HEK293 (cell line): Measurements from ENCODE around the gene LIN9.

Experiments used
- EGR2 ChIP-seq: fragments of 450-650 bp; formaldehyde crosslinking; IDR thresholded peaks from 2 replicates; pipeline ENCODE4 v1.5.1; 2016; ENCODE audit warnings: low read depth, missing biosample characterization, missing genetic modification characterization
- GLI4 ChIP-seq: fragments of 450-650 bp; formaldehyde crosslinking; IDR thresholded peaks from 2 replicates; pipeline ENCODE4 v1.5.1; 2016; ENCODE audit warnings: missing biosample characterization, missing genetic modification characterization
- GLIS2 ChIP-seq: fragments of 450-650 bp; formaldehyde crosslinking; IDR thresholded peaks from 2 replicates; pipeline ENCODE4 v1.5.1; 2016; ENCODE audit warnings: missing biosample characterization, missing genetic modification characterization
- KLF10 ChIP-seq: fragments of 450-650 bp; IDR thresholded peaks from 2 replicates; pipeline ENCODE4 v1.5.1; 2018; ENCODE audit warnings: missing biosample characterization, mild to moderate bottlenecking, missing genetic modification characterization
- ZBTB48 ChIP-seq: fragments of 450-650 bp; formaldehyde crosslinking; IDR thresholded peaks from 2 replicates; pipeline ENCODE4 v1.5.1; 2016; ENCODE audit warnings: missing biosample characterization, missing genetic modification characterization
- ZBTB7A ChIP-seq: fragments of 450-650 bp; formaldehyde crosslinking; IDR thresholded peaks from 2 replicates; pipeline ENCODE4 v1.5.1; 2016; ENCODE audit warnings: low read depth, missing biosample characterization, missing genetic modification characterization
- ZBTB8A ChIP-seq: fragments of 450-650 bp; formaldehyde crosslinking; IDR thresholded peaks from 2 replicates; pipeline ENCODE4 v1.5.1; 2016; ENCODE audit warnings: missing biosample characterization, missing genetic modification characterization
- ZEB2 ChIP-seq: fragments of 450-650 bp; formaldehyde crosslinking; IDR thresholded peaks from 2 replicates; pipeline ENCODE4 v1.5.1; 2016; ENCODE audit warnings: missing biosample characterization, missing genetic modification characterization
- ZFP41 ChIP-seq: fragments of 450-650 bp; formaldehyde crosslinking; IDR thresholded peaks from 2 replicates; pipeline ENCODE4 v1.5.1; 2016; ENCODE audit warnings: missing biosample characterization, missing genetic modification characterization, borderline replicate concordance
- ZIC2 ChIP-seq: fragments of 450-650 bp; formaldehyde crosslinking; IDR thresholded peaks from 2 replicates; pipeline ENCODE4 v1.5.1; 2016; ENCODE audit warnings: missing biosample characterization, missing genetic modification characterization
- ZNF10 ChIP-seq: fragments of 450-650 bp; formaldehyde crosslinking; IDR thresholded peaks from 2 replicates; pipeline ENCODE4 v1.5.1; 2017; ENCODE audit warnings: missing biosample characterization, missing genetic modification characterization
- ZNF133 ChIP-seq: fragments of 450-650 bp; formaldehyde crosslinking; IDR thresholded peaks from 2 replicates; pipeline ENCODE4 v1.5.1; 2016; ENCODE audit warnings: missing biosample characterization, missing genetic modification characterization
- ZNF174 ChIP-seq: fragments of 450-650 bp; formaldehyde crosslinking; IDR thresholded peaks from 2 replicates; pipeline ENCODE4 v1.5.0; 2017; ENCODE audit warnings: missing biosample characterization, mild to moderate bottlenecking, missing genetic modification characterization
- ZNF184 ChIP-seq: fragments of 450-650 bp; IDR thresholded peaks from 2 replicates; pipeline ENCODE4 v1.5.1; 2018; ENCODE audit warnings: missing biosample characterization, mild to moderate bottlenecking, missing genetic modification characterization
- ZNF214 ChIP-seq: fragments of 450-650 bp; formaldehyde crosslinking; IDR thresholded peaks from 2 replicates; pipeline ENCODE4 v1.5.1; 2017; ENCODE audit warnings: missing biosample characterization, mild to moderate bottlenecking, missing genetic modification characterization, borderline replicate concordance
- ZNF223 ChIP-seq: fragments of 450-650 bp; formaldehyde crosslinking; IDR thresholded peaks from 2 replicates; pipeline ENCODE4 v1.5.1; 2016; ENCODE audit warnings: missing biosample characterization, missing genetic modification characterization
- ZNF23 ChIP-seq: fragments of 450-650 bp; formaldehyde crosslinking; IDR thresholded peaks from 2 replicates; pipeline ENCODE4 v1.5.1; 2016; ENCODE audit warnings: missing biosample characterization, missing genetic modification characterization, borderline replicate concordance
- ZNF239 ChIP-seq: fragments of 450-650 bp; formaldehyde crosslinking; IDR thresholded peaks from 2 replicates; pipeline ENCODE4 v1.5.1; 2016; ENCODE audit warnings: missing biosample characterization, missing genetic modification characterization
- ZNF311 ChIP-seq: fragments of 450-650 bp; formaldehyde crosslinking; IDR thresholded peaks from 2 replicates; pipeline ENCODE4 v1.5.1; 2017; ENCODE audit warnings: missing biosample characterization, missing genetic modification characterization, borderline replicate concordance
- ZNF324 ChIP-seq: fragments of 450-650 bp; formaldehyde crosslinking; IDR thresholded peaks from 2 replicates; pipeline ENCODE4 v1.5.1; 2016; ENCODE audit warnings: missing biosample characterization, missing genetic modification characterization
- ZNF341 ChIP-seq: fragments of 450-650 bp; formaldehyde crosslinking; IDR thresholded peaks from 2 replicates; pipeline ENCODE4; 2016; ENCODE audit warnings: low read depth, missing biosample characterization, missing genetic modification characterization
- ZNF354C ChIP-seq: fragments of 450-650 bp; formaldehyde crosslinking; IDR thresholded peaks from 2 replicates; pipeline ENCODE4 v1.5.1; 2016; ENCODE audit warnings: missing biosample characterization, missing genetic modification characterization, low read depth, borderline replicate concordance
- ZNF404 ChIP-seq: fragments of 450-650 bp; formaldehyde crosslinking; IDR thresholded peaks from 2 replicates; pipeline ENCODE4 v1.5.1; 2017; ENCODE audit warnings: missing biosample characterization, missing genetic modification characterization
- ZNF510 ChIP-seq: fragments of 450-650 bp; formaldehyde crosslinking; IDR thresholded peaks from 2 replicates; pipeline ENCODE4 v1.5.1; 2018; ENCODE audit warnings: mild to moderate bottlenecking, missing genetic modification characterization, missing biosample characterization; ENCODE audit not compliant: insufficient replicate concordance
- ZNF521 ChIP-seq: fragments of 450-650 bp; formaldehyde crosslinking; IDR thresholded peaks from 2 replicates; pipeline ENCODE4 v1.5.1; 2017; ENCODE audit warnings: missing biosample characterization, mild to moderate bottlenecking, missing genetic modification characterization
- ZNF571 ChIP-seq: fragments of 450-650 bp; formaldehyde crosslinking; IDR thresholded peaks from 2 replicates; pipeline ENCODE4 v1.5.0; 2017; ENCODE audit warnings: missing biosample characterization, missing genetic modification characterization
- ZNF791 ChIP-seq: fragments of 450-650 bp; formaldehyde crosslinking; IDR thresholded peaks from 2 replicates; pipeline ENCODE4 v1.5.1; 2016; ENCODE audit warnings: missing biosample characterization, missing genetic modification characterization
- TF ChIP-seq, protein P1 (sequence below): fragments of 450-650 bp; formaldehyde crosslinking; IDR thresholded peaks from 2 replicates; pipeline ENCODE4 v1.5.1; 2016; ENCODE audit warnings: missing biosample characterization, missing genetic modification characterization, low read depth
- TF ChIP-seq, protein P2 (sequence below): fragments of 450-650 bp; formaldehyde crosslinking; optimal IDR thresholded peaks from 2 replicates; pipeline ENCODE3; 2016; ENCODE audit warnings: missing biosample characterization, mild to moderate bottlenecking, missing genetic modification characterization
- TF ChIP-seq, protein P3 (sequence below): fragments of 450-650 bp; formaldehyde crosslinking; IDR thresholded peaks from 2 replicates; pipeline ENCODE4 v1.5.1; 2016; ENCODE audit warnings: missing biosample characterization, missing genetic modification characterization
- TF ChIP-seq, protein P4 (sequence below): fragments of 450-650 bp; formaldehyde crosslinking; IDR thresholded peaks from 2 replicates; pipeline ENCODE4 v1.5.1; 2017; ENCODE audit warnings: missing biosample characterization, missing genetic modification characterization
- TF ChIP-seq, protein P5 (sequence below): fragments of 450-650 bp; formaldehyde crosslinking; IDR thresholded peaks from 2 replicates; pipeline ENCODE4 v1.5.1; 2016; ENCODE audit warnings: missing biosample characterization, missing genetic modification characterization, low read depth

LIN9 gene

DNA sequence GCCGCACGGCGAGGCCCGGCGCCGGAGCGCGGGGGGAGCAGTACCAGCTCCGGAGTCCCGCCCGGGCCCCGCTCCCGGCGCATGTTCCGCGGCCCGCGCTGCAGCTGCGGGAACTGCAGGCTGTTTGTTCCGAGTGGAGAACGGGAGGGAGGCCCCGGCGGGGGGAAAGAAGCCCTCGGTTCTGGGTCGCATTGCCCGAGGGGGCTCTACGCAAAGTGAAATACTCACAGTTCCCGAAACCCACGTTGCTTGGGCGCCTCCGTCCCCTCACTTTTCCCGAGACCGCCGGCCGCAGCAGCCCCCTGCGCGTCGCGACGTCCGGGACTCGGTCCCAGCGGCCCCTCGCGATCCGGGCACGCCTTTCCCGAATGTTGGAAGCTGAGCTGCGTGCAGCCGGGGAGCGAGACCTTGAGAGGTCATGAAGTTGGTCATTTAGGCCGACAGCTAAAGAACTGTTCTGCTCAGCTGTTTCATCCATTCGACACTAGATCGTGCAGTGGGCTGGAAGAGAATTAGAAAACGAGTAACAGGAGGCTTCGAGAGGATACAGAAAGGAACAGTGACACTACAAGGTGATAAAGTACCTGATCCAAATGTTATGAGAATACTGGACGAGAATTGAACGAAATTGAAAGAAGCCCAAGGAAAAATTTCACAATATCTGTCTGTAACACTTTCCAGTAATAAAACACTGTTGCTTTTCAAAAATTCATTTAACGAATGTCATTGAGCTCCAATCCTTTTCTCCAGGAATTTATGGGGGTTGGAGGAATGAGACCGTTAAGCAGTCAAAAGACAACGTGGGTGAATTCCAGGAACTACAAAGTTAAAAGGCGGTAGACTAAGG lies 657 bp upstream of the LIN9 start (continued):
- TF ChIP-seq, protein P1, sequence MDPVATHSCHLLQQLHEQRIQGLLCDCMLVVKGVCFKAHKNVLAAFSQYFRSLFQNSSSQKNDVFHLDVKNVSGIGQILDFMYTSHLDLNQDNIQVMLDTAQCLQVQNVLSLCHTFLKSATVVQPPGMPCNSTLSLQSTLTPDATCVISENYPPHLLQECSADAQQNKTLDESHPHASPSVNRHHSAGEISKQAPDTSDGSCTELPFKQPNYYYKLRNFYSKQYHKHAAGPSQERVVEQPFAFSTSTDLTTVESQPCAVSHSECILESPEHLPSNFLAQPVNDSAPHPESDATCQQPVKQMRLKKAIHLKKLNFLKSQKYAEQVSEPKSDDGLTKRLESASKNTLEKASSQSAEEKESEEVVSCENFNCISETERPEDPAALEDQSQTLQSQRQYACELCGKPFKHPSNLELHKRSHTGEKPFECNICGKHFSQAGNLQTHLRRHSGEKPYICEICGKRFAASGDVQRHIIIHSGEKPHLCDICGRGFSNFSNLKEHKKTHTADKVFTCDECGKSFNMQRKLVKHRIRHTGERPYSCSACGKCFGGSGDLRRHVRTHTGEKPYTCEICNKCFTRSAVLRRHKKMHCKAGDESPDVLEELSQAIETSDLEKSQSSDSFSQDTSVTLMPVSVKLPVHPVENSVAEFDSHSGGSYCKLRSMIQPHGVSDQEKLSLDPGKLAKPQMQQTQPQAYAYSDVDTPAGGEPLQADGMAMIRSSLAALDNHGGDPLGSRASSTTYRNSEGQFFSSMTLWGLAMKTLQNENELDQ (tag by site-specific recombination), result no peak
- TF ChIP-seq, protein P2, sequence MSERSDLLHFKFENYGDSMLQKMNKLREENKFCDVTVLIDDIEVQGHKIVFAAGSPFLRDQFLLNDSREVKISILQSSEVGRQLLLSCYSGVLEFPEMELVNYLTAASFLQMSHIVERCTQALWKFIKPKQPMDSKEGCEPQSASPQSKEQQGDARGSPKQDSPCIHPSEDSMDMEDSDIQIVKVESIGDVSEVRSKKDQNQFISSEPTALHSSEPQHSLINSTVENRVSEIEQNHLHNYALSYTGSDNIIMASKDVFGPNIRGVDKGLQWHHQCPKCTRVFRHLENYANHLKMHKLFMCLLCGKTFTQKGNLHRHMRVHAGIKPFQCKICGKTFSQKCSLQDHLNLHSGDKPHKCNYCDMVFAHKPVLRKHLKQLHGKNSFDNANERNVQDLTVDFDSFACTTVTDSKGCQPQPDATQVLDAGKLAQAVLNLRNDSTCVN (tag by site-specific recombination), result peak; percentile 97
- TF ChIP-seq ZFP41 (tag by site-specific recombination), result no peak
- TF ChIP-seq ZNF510 (tag by site-specific recombination), result no peak
- TF ChIP-seq ZEB2 (tag by site-specific recombination), result peak; percentile 67
- 0 out of 2 replicates have a peak, but pooled peaks have one; percentile 55 for TF ChIP-seq ZNF10 (tag by site-specific recombination)
- TF ChIP-seq, protein P3, sequence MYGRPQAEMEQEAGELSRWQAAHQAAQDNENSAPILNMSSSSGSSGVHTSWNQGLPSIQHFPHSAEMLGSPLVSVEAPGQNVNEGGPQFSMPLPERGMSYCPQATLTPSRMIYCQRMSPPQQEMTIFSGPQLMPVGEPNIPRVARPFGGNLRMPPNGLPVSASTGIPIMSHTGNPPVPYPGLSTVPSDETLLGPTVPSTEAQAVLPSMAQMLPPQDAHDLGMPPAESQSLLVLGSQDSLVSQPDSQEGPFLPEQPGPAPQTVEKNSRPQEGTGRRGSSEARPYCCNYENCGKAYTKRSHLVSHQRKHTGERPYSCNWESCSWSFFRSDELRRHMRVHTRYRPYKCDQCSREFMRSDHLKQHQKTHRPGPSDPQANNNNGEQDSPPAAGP (tag by site-specific recombination), result peak; percentile 76
- TF ChIP-seq ZNF23, result no peak
- no peak for TF ChIP-seq ZNF354C
- TF ChIP-seq, protein P4, sequence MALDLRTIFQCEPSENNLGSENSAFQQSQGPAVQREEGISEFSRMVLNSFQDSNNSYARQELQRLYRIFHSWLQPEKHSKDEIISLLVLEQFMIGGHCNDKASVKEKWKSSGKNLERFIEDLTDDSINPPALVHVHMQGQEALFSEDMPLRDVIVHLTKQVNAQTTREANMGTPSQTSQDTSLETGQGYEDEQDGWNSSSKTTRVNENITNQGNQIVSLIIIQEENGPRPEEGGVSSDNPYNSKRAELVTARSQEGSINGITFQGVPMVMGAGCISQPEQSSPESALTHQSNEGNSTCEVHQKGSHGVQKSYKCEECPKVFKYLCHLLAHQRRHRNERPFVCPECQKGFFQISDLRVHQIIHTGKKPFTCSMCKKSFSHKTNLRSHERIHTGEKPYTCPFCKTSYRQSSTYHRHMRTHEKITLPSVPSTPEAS, result no peak; the same call in 1 of the 2 replicates
- TF ChIP-seq ZNF791 (tag by site-specific recombination), result no peak
- TF ChIP-seq, protein P5, sequence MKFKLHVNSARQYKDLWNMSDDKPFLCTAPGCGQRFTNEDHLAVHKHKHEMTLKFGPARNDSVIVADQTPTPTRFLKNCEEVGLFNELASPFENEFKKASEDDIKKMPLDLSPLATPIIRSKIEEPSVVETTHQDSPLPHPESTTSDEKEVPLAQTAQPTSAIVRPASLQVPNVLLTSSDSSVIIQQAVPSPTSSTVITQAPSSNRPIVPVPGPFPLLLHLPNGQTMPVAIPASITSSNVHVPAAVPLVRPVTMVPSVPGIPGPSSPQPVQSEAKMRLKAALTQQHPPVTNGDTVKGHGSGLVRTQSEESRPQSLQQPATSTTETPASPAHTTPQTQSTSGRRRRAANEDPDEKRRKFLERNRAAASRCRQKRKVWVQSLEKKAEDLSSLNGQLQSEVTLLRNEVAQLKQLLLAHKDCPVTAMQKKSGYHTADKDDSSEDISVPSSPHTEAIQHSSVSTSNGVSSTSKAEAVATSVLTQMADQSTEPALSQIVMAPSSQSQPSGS (tag by site-specific recombination), result no peak
- no peak for TF ChIP-seq ZNF404 (tag by site-specific recombination)
- TF ChIP-seq ZNF174, result no peak
- TF ChIP-seq ZNF214 (tag by site-specific recombination), result no peak
- TF ChIP-seq ZIC2 (tag by site-specific recombination), result no peak
- no peak for TF ChIP-seq ZNF133
- TF ChIP-seq ZNF571, result no peak
- no peak for TF ChIP-seq ZNF311 (tag by site-specific recombination)
- TF ChIP-seq EGR2, result no peak
- peak; percentile 62; the same call in 1 of the 2 replicates for TF ChIP-seq ZBTB48 (tag by site-specific recombination)
- TF ChIP-seq KLF10, result peak; percentile 60; the same call in 1 of the 2 replicates
- peak; percentile 79 for TF ChIP-seq ZNF324 (tag by site-specific recombination)
- TF ChIP-seq ZNF521 (tag by site-specific recombination), result no peak
- no peak for TF ChIP-seq ZNF239 (tag by site-specific recombination)
- TF ChIP-seq ZNF341, result peak; percentile 79
- TF ChIP-seq GLI4 (tag by site-specific recombination), result no peak
- TF ChIP-seq ZBTB7A (tag by site-specific recombination), result peak; percentile 80; the same call in 1 of the 2 replicates
- TF ChIP-seq ZNF184, result no peak; the same call in 1 of the 2 replicates
- TF ChIP-seq ZNF223 (tag by site-specific recombination), result no peak
- peak; percentile 77 for TF ChIP-seq GLIS2 (tag by site-specific recombination)
- TF ChIP-seq ZBTB8A (tag by site-specific recombination), result no peak
